CD4-positive, alpha-beta memory T cell (primary cell): ENCODE data around the gene APMAP. TPM values are rescaled to one million over a fixed set of nuclear protein-coding genes. Genes with fewer than 3 reads are reported as not detected.
"Not testable (repeated sequence)": the region's sequence is repeated elsewhere in the genome, so short reads cannot be mapped to it uniquely, and the experiment has no call there.

ENCODE experiments used
- CTCF ChIA-PET: fragments of 350-600 bp; sonication (Branson Sonifier 250); formaldehyde crosslinking; loops from one replicate; lab custom pipeline; 2021; ENCODE audit warnings: inconsistent platforms; ENCODE audit not compliant: partially characterized antibody; lab: Charles Lee
- POLR2A ChIA-PET: fragments of 350-600 bp; sonication (Branson Sonifier 250); formaldehyde crosslinking; loops from one replicate; lab custom pipeline; 2021; ENCODE audit not compliant: partially characterized antibody; lab: Charles Lee
- DNase-seq, 5 donors: peaks; one replicate each; pipeline versions ENCODE4 v3.0.0 to v3.0.0-alpha.2; 2020 to 2022; ENCODE audit warnings: mixed read lengths in 1 of 5
- H3K27ac ChIP-seq: one replicate; pipeline ENCODE4 v1.7.0; 2013; ENCODE audit warnings: low read depth, low read length
- H3K27me3 ChIP-seq: 2 replicates; pipeline ENCODE4 v1.7.0; 2013; ENCODE audit warnings: mild to moderate bottlenecking, low read length, moderate library complexity; ENCODE audit not compliant: insufficient read depth
- H3K36me3 ChIP-seq: 2 replicates; pipeline ENCODE4 v1.7.0; 2013; ENCODE audit warnings: mild to moderate bottlenecking, low read length, moderate library complexity; ENCODE audit not compliant: insufficient read depth
- H3K4me1 ChIP-seq: 2 replicates; pipeline ENCODE4 v1.7.0; 2013; ENCODE audit warnings: mild to moderate bottlenecking, low read length, moderate library complexity; ENCODE audit not compliant: insufficient read depth
- H3K4me3 ChIP-seq, 2 donors: one replicate each; pipeline ENCODE4 v1.7.0; 2013; ENCODE audit warnings: low read length in 2 of 2, mild to moderate bottlenecking in 1 of 2
- H3K9me3 ChIP-seq, 2 donors: one replicate each; pipeline ENCODE4 v1.7.0; 2013; ENCODE audit warnings: low read length in 2 of 2, control low read depth in 1 of 2; ENCODE audit not compliant: control insufficient read depth in 1 of 2
- H3K27ac Mint-ChIP-seq, 7 donors: one replicate each; pipeline ENCODE4 v1.8.0; 2020 to 2021; ENCODE audit warnings: mixed read lengths in 7 of 7, mild to moderate bottlenecking in 6 of 7, inconsistent platforms in 3 of 7, moderate library complexity in 3 of 7
- H3K27me3 Mint-ChIP-seq, 2 donors: one replicate each; pipeline ENCODE4 v1.8.0; 2020 to 2021; ENCODE audit warnings: mixed read lengths in 2 of 2
- H3K36me3 Mint-ChIP-seq, 2 donors: one replicate each; pipeline ENCODE4 v1.8.0; 2020 to 2021; ENCODE audit warnings: mixed read lengths in 2 of 2, inconsistent platforms in 1 of 2, mild to moderate bottlenecking in 1 of 2
- H3K4me1 Mint-ChIP-seq, 4 donors: one replicate each; pipeline ENCODE4 v1.8.0; 2020 to 2021; ENCODE audit warnings: mixed read lengths in 4 of 4, mild to moderate bottlenecking in 1 of 4
- H3K4me3 Mint-ChIP-seq, 8 donors: one replicate each; pipeline ENCODE4 v1.8.0; 2020 to 2021; ENCODE audit warnings: mixed read lengths in 8 of 8, mild to moderate bottlenecking in 7 of 8, moderate library complexity in 6 of 8, inconsistent platforms in 3 of 8
- H3K9me3 Mint-ChIP-seq, 8 donors: one replicate each; pipeline ENCODE4 v1.8.0; 2020 to 2021; ENCODE audit warnings: mixed read lengths in 8 of 8, mild to moderate bottlenecking in 5 of 8, inconsistent platforms in 3 of 8, moderate library complexity in 1 of 8
- intact Hi-C: fragments of 100-400 bp; cut with micrococcal nuclease; formaldehyde crosslinking; loops from one replicate; pipeline ENCODE4 v1.15.1; 2023
- polyA plus RNA-seq, 2 donors: library from polyadenylated mRNA; unstranded; fragments of 300-500 nt; fragmentation: Illumina TruSeq; gene quantifications; one replicate each; pipeline ENCODE4 v1.2.3, GENCODE V29; 2021
- total RNA-seq, 2 experiments: library from RNA; stranded (reverse); gene quantifications; one replicate each; pipeline ENCODE4 v1.2.3, GENCODE V29; 2021

Gene APMAP
- total and polyA plus RNA-seq, 4 experiments from 2014 or later = 48.4 to 130 (median 60.4) TPM

GRCh38 chr20:24934101-24934661, 58.4 kb downstream of the APMAP start:
- Mint-ChIP-seq H3K4me3 (no peak overlapping the region), H3K27ac (no peak overlapping the region), H3K36me3 (no peaks in the 10 kb centered on the region), H3K4me1 (peaks cover 20 to 35% (median 28%) of the 10 kb centered on the region in 4 donors), H3K9me3 (no peaks in the 10 kb centered on the region), H3K27me3 (no peaks in the 10 kb centered on the region)
- ChIA-PET POLR2A (no interaction called here), CTCF (no interaction called here)
- Histone ChIP-seq H3K27me3 (no peaks in the 10 kb centered on the region), H3K4me1 (peaks cover 24% of the 10 kb centered on the region), H3K4me3 (no peak overlapping the region), H3K27ac (no peak overlapping the region), H3K36me3 (no peaks in the 10 kb centered on the region), H3K9me3 (no peaks in the 10 kb centered on the region)
- intact Hi-C loops = no loop called here
- DNase-seq = no peak

- no peaks in the 10 kb centered on the region for H3K36me3 ChIP-seq
- H3K4me1 ChIP-seq = peaks cover 24% of the 10 kb centered on the region
- ChIA-PET POLR2A (no interaction called here), CTCF (interaction anchor here (3.5 to 3.6 kb wide), 2 partner anchors 16 to 27 kb away, joined by 20 to 31 read pairs; partner anchors contain the start of gene CST7)
- Mint-ChIP-seq H3K4me1 (peaks cover 20 to 35% (median 28%) of the 10 kb centered on the region in 4 donors), H3K36me3 (no peaks in the 10 kb centered on the region), H3K9me3 (no peaks in the 10 kb centered on the region), H3K27me3 (no peaks in the 10 kb centered on the region), H3K27ac (peak overlapping the region in 1 of 7 donors; percentile 56), H3K4me3 (no peak overlapping the region)
- no peaks in the 10 kb centered on the region for H3K27me3 ChIP-seq
- DNase-seq = no peak
- intact Hi-C loops = no loop called here
- no peak overlapping the region for H3K27ac ChIP-seq
- no peak overlapping the region for H3K4me3 ChIP-seq
- H3K9me3 ChIP-seq = no peaks in the 10 kb centered on the region
Observed at GRCh38 chr20:24933266-24933908, 59.2 kb downstream of the APMAP start.

GRCh38 chr20:24931893-24932292, 60.7 kb downstream of the APMAP start:
- not testable (repeated sequence) for H3K27me3 Mint-ChIP-seq, H3K36me3 Mint-ChIP-seq, H3K9me3 Mint-ChIP-seq, H3K27ac ChIP-seq, H3K36me3 ChIP-seq, H3K9me3 ChIP-seq, H3K27me3 ChIP-seq, H3K4me3 ChIP-seq
- H3K4me3 Mint-ChIP-seq = peak overlapping the region in 7 of 8 donors; percentile 31 to 75 (median 60)
- POLR2A ChIA-PET = interaction anchor here (0.6 to 3.2 kb wide), 7 partner anchors 17 to 159 kb away, joined by 3 to 19 read pairs (median 5); partner anchors contain the start of genes APMAP and CST7
- intact Hi-C loops = loop anchor here (2.0 kb wide), 1 partner anchor 17 kb away; the partner anchor contains the start of gene CST7
- DNase-seq = peak in 1 of 5 donors; percentile 26
- H3K27ac Mint-ChIP-seq = peak overlapping the region; percentile 51 to 89 (median 79)
- peaks cover 24% of the 10 kb centered on the region for H3K4me1 ChIP-seq
- CTCF ChIA-PET = interaction anchor here (0.7 to 4.6 kb wide), 14 partner anchors 9 to 830 kb away, joined by 3 to 31 read pairs (median 5); partner anchors contain the start of gene CST7
- H3K4me1 Mint-ChIP-seq = peaks cover 20 to 35% (median 28%) of the 10 kb centered on the region in 4 donors

GRCh38 chr20:24930724-24931688, 61.5 kb downstream of the APMAP start:
- H3K27me3 Mint-ChIP-seq, H3K36me3 Mint-ChIP-seq, H3K27ac ChIP-seq, H3K9me3 ChIP-seq, H3K9me3 Mint-ChIP-seq, H3K36me3 ChIP-seq, H3K27me3 ChIP-seq, DNase-seq: not testable (repeated sequence)
- Mint-ChIP-seq H3K4me1 (peaks cover 20 to 35% (median 28%) of the 10 kb centered on the region in 4 donors), H3K4me3 (peak overlapping the region in 6 of 8 donors; percentile 19 to 75 (median 59)), H3K27ac (peak overlapping the region; percentile 29 to 88 (median 73))
- peak overlapping the region in 1 of 2 donors; percentile 11 for H3K4me3 ChIP-seq
- POLR2A ChIA-PET = interaction anchor here (0.6 to 3.2 kb wide), 8 partner anchors 18 to 160 kb away, joined by 3 to 19 read pairs (median 5); partner anchors contain the start of genes APMAP and CST7
- peaks cover 24% of the 10 kb centered on the region for H3K4me1 ChIP-seq
- CTCF ChIA-PET = interaction anchor here (0.8 to 4.6 kb wide), 23 partner anchors 10 to 930 kb away, joined by 3 to 31 read pairs (median 4); partner anchors contain the start of gene CST7
- intact Hi-C loops = loop anchor here (2.0 kb wide), 1 partner anchor 18 kb away; the partner anchor contains the start of gene CST7

GRCh38 chr20:24929867-24930723, 62.5 kb downstream of the APMAP start:
- H3K4me3 ChIP-seq, H3K27me3 Mint-ChIP-seq, H3K27me3 ChIP-seq, H3K36me3 ChIP-seq, H3K9me3 ChIP-seq, H3K36me3 Mint-ChIP-seq, H3K27ac ChIP-seq, H3K4me3 Mint-ChIP-seq, H3K9me3 Mint-ChIP-seq: not testable (repeated sequence)
- POLR2A ChIA-PET = interaction anchor here (1.2 to 3.2 kb wide), 3 partner anchors 21 to 64 kb away, joined by 4 to 19 read pairs (median 5); partner anchors contain the start of gene APMAP
- H3K27ac Mint-ChIP-seq = peak overlapping the region in 6 of 7 donors; percentile 29 to 66 (median 50)
- H3K4me1 ChIP-seq = peaks cover 24% of the 10 kb centered on the region
- intact Hi-C loops = loop anchor here (2.0 kb wide), 1 partner anchor 19 kb away; the partner anchor contains the start of gene CST7
- H3K4me1 Mint-ChIP-seq = peaks cover 20 to 35% (median 28%) of the 10 kb centered on the region in 4 donors
- CTCF ChIA-PET = interaction anchor here (1.1 to 4.6 kb wide), 15 partner anchors 9 to 929 kb away, joined by 3 to 31 read pairs (median 6); partner anchors contain the start of gene CST7
- peak in 1 of 5 donors; percentile 30 for DNase-seq

- ChIA-PET POLR2A (interaction anchor here (1.2 to 3.2 kb wide), 2 partner anchors 22 to 65 kb away, joined by 4 to 19 read pairs; partner anchors contain the start of gene APMAP), CTCF (interaction anchor here (4.6 kb wide), 1 partner anchor 135 kb away, joined by 29 read pairs; no protein-coding TSS in a partner anchor)
- peaks cover 24% of the 10 kb centered on the region for H3K4me1 ChIP-seq
- H3K36me3 ChIP-seq, H3K27me3 ChIP-seq, H3K4me3 Mint-ChIP-seq, H3K9me3 ChIP-seq, intact Hi-C loops, H3K27ac ChIP-seq, H3K36me3 Mint-ChIP-seq, H3K27me3 Mint-ChIP-seq, H3K4me3 ChIP-seq, H3K9me3 Mint-ChIP-seq, DNase-seq: not testable (repeated sequence)
- peak overlapping the region in 1 of 7 donors; percentile 53 for H3K27ac Mint-ChIP-seq
- peaks cover 20 to 35% (median 28%) of the 10 kb centered on the region in 4 donors for H3K4me1 Mint-ChIP-seq
Observed at GRCh38 chr20:24929259-24929658, 63.3 kb downstream of the APMAP start.
